GM23248 (cell line): ENCODE measurements around the gene BIRC6.

ENCODE experiments used
- EZH2 ChIP-seq: fragments of 200-600 bp; sonication (generic); IDR thresholded peaks from 2 replicates; pipeline ENCODE4 v1.6.1; 2018; ENCODE audit warnings: antibody characterized with exemption, mild to moderate bottlenecking; ENCODE audit not compliant: insufficient read depth, poor library complexity, severe bottlenecking
- EZH2phosphoT487 ChIP-seq: fragments of 200-600 bp; sonication (generic); IDR thresholded peaks from 2 replicates; pipeline ENCODE4 v1.6.1; 2018; ENCODE audit warnings: antibody characterized with exemption, moderate library complexity, mild to moderate bottlenecking, low read depth; ENCODE audit not compliant: insufficient read depth

DNA sequence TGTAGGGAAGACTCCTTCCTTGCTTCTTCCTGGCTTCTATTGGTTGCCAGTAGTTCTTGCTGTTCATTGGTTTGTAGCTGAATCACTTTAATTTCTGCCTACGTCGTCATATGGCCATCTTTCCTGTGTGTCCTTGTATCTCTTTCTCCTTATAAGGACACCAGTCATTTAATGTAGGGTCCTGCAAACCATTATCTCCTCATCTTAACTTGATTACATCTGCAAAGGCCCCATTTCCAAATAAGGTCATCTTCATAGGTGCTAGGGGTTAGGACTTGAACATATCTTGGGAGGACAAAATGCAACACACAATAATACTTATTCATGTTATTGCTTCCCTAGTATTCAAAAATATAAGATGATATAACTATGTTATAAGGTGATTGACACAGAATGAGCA is 175.5 kb downstream of the BIRC6 start:
- no peak for TF ChIP-seq EZH2
- no peak for TF ChIP-seq EZH2phosphoT487
